Mesenchymal stem cell (in vitro differentiated cells and primary cell): Measurements from ENCODE around the gene RASAL3.
"Not testable (repeated sequence)": the region's sequence is repeated elsewhere in the genome, so short reads cannot be mapped to it uniquely, and the experiment has no call there.

ENCODE experiments used
- DNase-seq: peaks from one replicate; pipeline ENCODE4 v3.0.0-alpha.2; 2013
- H2AFZ ChIP-seq: one replicate; pipeline ENCODE4 v1.6.1; 2013; ENCODE audit warnings: low read depth, mild to moderate bottlenecking, control low read depth, inconsistent platforms, low read length, moderate library complexity
- H2AK5ac ChIP-seq: 2 replicates; pipeline ENCODE4 v1.6.1; 2013; ENCODE audit warnings: low read length, moderate library complexity, mild to moderate bottlenecking, inconsistent platforms; ENCODE audit not compliant: severe bottlenecking
- H2BK120ac ChIP-seq: one replicate; pipeline ENCODE4 v1.6.1; 2013; ENCODE audit warnings: low read depth, mild to moderate bottlenecking, inconsistent platforms, low read length, moderate library complexity
- H2BK12ac ChIP-seq, 2 experiments: one replicate each; pipeline ENCODE4 v1.6.1; 2013; ENCODE audit warnings: inconsistent platforms in 2 of 2, low read length in 2 of 2, mild to moderate bottlenecking in 2 of 2, moderate library complexity in 2 of 2, control low read depth in 1 of 2
- H2BK15ac ChIP-seq: one replicate; pipeline ENCODE4 v1.6.1; 2013; ENCODE audit warnings: mild to moderate bottlenecking, low read depth, inconsistent platforms; ENCODE audit not compliant: poor library complexity, severe bottlenecking
- H2BK5ac ChIP-seq: 2 replicates; pipeline ENCODE4 v1.6.1; 2013; ENCODE audit warnings: low read depth, mild to moderate bottlenecking, low read length, control low read depth, inconsistent platforms; ENCODE audit not compliant: poor library complexity, severe bottlenecking
- H3K14ac ChIP-seq, 2 experiments: one replicate each; pipeline ENCODE4 v1.6.1; 2013; ENCODE audit warnings: inconsistent platforms in 2 of 2, low read length in 2 of 2, control low read depth in 1 of 2, mild to moderate bottlenecking in 1 of 2, moderate library complexity in 1 of 2
- H3K18ac ChIP-seq, 2 experiments: one replicate each; pipeline ENCODE4 v1.6.1; 2013; ENCODE audit warnings: inconsistent platforms in 2 of 2, low read length in 2 of 2, control low read depth in 1 of 2, low read depth in 1 of 2, mild to moderate bottlenecking in 1 of 2
- H3K23ac ChIP-seq, 2 experiments: one replicate each; pipeline ENCODE4 v1.6.1; 2013; ENCODE audit warnings: inconsistent platforms in 2 of 2, low read length in 2 of 2, mild to moderate bottlenecking in 2 of 2, moderate library complexity in 2 of 2, control low read depth in 1 of 2
- H3K27ac ChIP-seq: 2 replicates; pipeline ENCODE4 v1.5.1; 2013; ENCODE audit warnings: mild to moderate bottlenecking, moderate library complexity, low read length, control low read depth, inconsistent platforms; ENCODE audit not compliant: poor library complexity, severe bottlenecking
- H3K27me3 ChIP-seq, 2 experiments: 2 replicates each; pipeline versions ENCODE4 v1.6.1 to v1.7.0; 2013; ENCODE audit warnings: low read length in 2 of 2, mild to moderate bottlenecking in 2 of 2, moderate library complexity in 2 of 2, control low read depth in 1 of 2, inconsistent platforms in 1 of 2; ENCODE audit not compliant: control insufficient read depth in 1 of 2, insufficient read depth in 1 of 2
- H3K36me3 ChIP-seq, 2 experiments: 2 replicates each; pipeline versions ENCODE4 v1.6.1 to v1.7.0; 2013; ENCODE audit warnings: low read length in 2 of 2, control low read depth in 1 of 2, inconsistent platforms in 1 of 2, low read depth in 1 of 2, mild to moderate bottlenecking in 1 of 2; ENCODE audit not compliant: insufficient read depth in 2 of 2, control insufficient read depth in 1 of 2
- H3K4ac ChIP-seq, 2 experiments: one replicate each; pipeline ENCODE4 v1.6.1; 2013; ENCODE audit warnings: inconsistent platforms in 2 of 2, low read length in 2 of 2, mild to moderate bottlenecking in 2 of 2, moderate library complexity in 2 of 2, control low read depth in 1 of 2, low read depth in 1 of 2
- H3K4me1 ChIP-seq: 2 replicates; pipeline ENCODE4 v1.6.1; 2013; ENCODE audit warnings: low read depth, low read length, control low read depth; ENCODE audit not compliant: control insufficient read depth, insufficient read depth
- H3K4me2 ChIP-seq: 2 replicates; pipeline ENCODE4 v1.6.1; 2013; ENCODE audit warnings: low read length, mild to moderate bottlenecking, inconsistent platforms; ENCODE audit not compliant: poor library complexity, severe bottlenecking
- H3K4me3 ChIP-seq, 2 experiments: 2 replicates each; pipeline versions ENCODE4 v1.5.1 to v1.7.0; 2013; ENCODE audit warnings: low read length in 2 of 2, mild to moderate bottlenecking in 2 of 2, control low read depth in 1 of 2, low read depth in 1 of 2; ENCODE audit not compliant: insufficient read depth in 1 of 2
- H3K79me1 ChIP-seq: replicated peaks from 2 replicates; pipeline ENCODE4 v1.6.1; 2013; ENCODE audit warnings: mild to moderate bottlenecking, control low read depth, low read length, inconsistent platforms; ENCODE audit not compliant: poor library complexity, severe bottlenecking
- H3K9ac ChIP-seq: 2 replicates; pipeline ENCODE4 v1.7.0; 2013; ENCODE audit warnings: mild to moderate bottlenecking, low read length, moderate library complexity
- H3K9me3 ChIP-seq: 2 replicates; pipeline ENCODE4 v1.7.0; 2013; ENCODE audit warnings: mild to moderate bottlenecking, low read length; ENCODE audit not compliant: control insufficient read depth
- H4K8ac ChIP-seq: one replicate; pipeline ENCODE4 v1.6.1; 2013; ENCODE audit warnings: inconsistent platforms, mild to moderate bottlenecking, low read length, moderate library complexity
- H4K91ac ChIP-seq: one replicate; pipeline ENCODE4 v1.6.1; 2013; ENCODE audit warnings: mild to moderate bottlenecking, low read length, inconsistent platforms
- WGBS: methylation state at CpG from one replicate; pipeline ENCODE4 v1.1.7; 2013; ENCODE audit warnings: mixed read lengths; 5-methylcytosine and 5-hydroxymethylcytosine counted together

Gene RASAL3

GRCh38 chr19:15417699-15418098 is 46.6 kb downstream of the RASAL3 start:
- peaks cover 10% of the 10 kb centered on the region for H3K4me1 ChIP-seq
- H2BK120ac ChIP-seq, result no peak overlapping the region
- peak overlapping the region; percentile 78 to 91 for H3K4me3 ChIP-seq
- H4K91ac ChIP-seq, result no peak overlapping the region
- no peak overlapping the region for H3K4ac ChIP-seq
- no peak for DNase-seq
- H3K79me1 ChIP-seq, result peaks cover 3% of the 10 kb centered on the region
- peak overlapping the region in 1 of 2 experiments; percentile 41 for H3K14ac ChIP-seq
- peak overlapping the region in 1 of 2 experiments; percentile 89 for H3K18ac ChIP-seq
- H3K9me3 ChIP-seq, result no peaks in the 10 kb centered on the region
- H3K9ac ChIP-seq, result peak overlapping the region; percentile 96
- peaks cover 35% of the 10 kb centered on the region in 2 experiments for H3K36me3 ChIP-seq
- 23% methylated on average over 9 of the region's 9 CpGs for whole genome bisulfite sequencing
- H3K23ac ChIP-seq, result peak overlapping the region in 1 of 2 experiments; percentile 38
- H3K27me3 ChIP-seq, result no peaks in the 10 kb centered on the region
- H4K8ac ChIP-seq, result no peak overlapping the region
- H2BK12ac ChIP-seq, result no peak overlapping the region
- H2AFZ ChIP-seq, result no peak overlapping the region
- H3K27ac ChIP-seq, result peak overlapping the region; percentile 87
- H2BK15ac ChIP-seq, result peak overlapping the region; percentile 0
- H2AK5ac ChIP-seq, result no peak overlapping the region
- peak overlapping the region; percentile 69 for H3K4me2 ChIP-seq
- H2BK5ac ChIP-seq, result no peak overlapping the region

- Histone ChIP-seq H3K4ac (no peak overlapping the region), H3K27ac (no peak overlapping the region), H3K4me2 (no peak overlapping the region), H3K36me3 (peaks cover 27 to 40% of the 10 kb centered on the region in 2 experiments), H3K79me1 (peaks cover 3% of the 10 kb centered on the region), H3K9me3 (no peaks in the 10 kb centered on the region), H3K14ac (no peak overlapping the region), H3K27me3 (no peaks in the 10 kb centered on the region), H2BK15ac (no peak overlapping the region), H3K23ac (no peak overlapping the region), H2BK5ac (no peak overlapping the region), H3K18ac (no peak overlapping the region), H2BK12ac (no peak overlapping the region), H3K9ac (no peak overlapping the region), H4K8ac (no peak overlapping the region), H3K4me3 (no peak overlapping the region), H2AK5ac (no peak overlapping the region), H3K4me1 (peaks cover 12% of the 10 kb centered on the region), H4K91ac (no peak overlapping the region), H2BK120ac (no peak overlapping the region), H2AFZ (no peak overlapping the region)
- 83% methylated on average over 4 of the region's 4 CpGs for WGBS
- DNase-seq, result no peak
Observed at GRCh38 chr19:15412832-15413231, 51.5 kb downstream of the RASAL3 start.

GRCh38 chr19:15411351-15411750 is 53.0 kb downstream of the RASAL3 start:
- H3K14ac ChIP-seq, H3K4me3 ChIP-seq, H3K4ac ChIP-seq, H4K91ac ChIP-seq, H3K18ac ChIP-seq, H2BK5ac ChIP-seq, H2AFZ ChIP-seq, H3K27ac ChIP-seq, H3K79me1 ChIP-seq, H3K27me3 ChIP-seq, H2BK15ac ChIP-seq, H4K8ac ChIP-seq, H3K4me2 ChIP-seq, H2BK12ac ChIP-seq, H3K23ac ChIP-seq, H2AK5ac ChIP-seq, H2BK120ac ChIP-seq, H3K9me3 ChIP-seq: not testable (repeated sequence)
- Histone ChIP-seq H3K9ac (peak overlapping the region; percentile 30), H3K4me1 (peaks cover 10% of the 10 kb centered on the region), H3K36me3 (peaks cover 26 to 48% of the 10 kb centered on the region in 2 experiments)
- WGBS, result 93% methylated on average over 1 of the region's 2 CpGs
- DNase-seq, result peak; percentile 19

GRCh38 chr19:15404780-15405211 is 59.5 kb downstream of the RASAL3 start:
- Histone ChIP-seq H4K8ac (no peak overlapping the region), H3K27ac (peak overlapping the region; percentile 55), H3K4ac (no peak overlapping the region), H3K14ac (no peak overlapping the region), H3K36me3 (peaks cover 51 to 60% of the 10 kb centered on the region in 2 experiments), H3K4me3 (no peak overlapping the region), H3K4me1 (peaks cover 29% of the 10 kb centered on the region), H2BK15ac (no peak overlapping the region), H3K9ac (no peak overlapping the region), H2BK120ac (no peak overlapping the region), H2BK12ac (no peak overlapping the region), H3K4me2 (peak overlapping the region; percentile 1), H3K23ac (no peak overlapping the region), H3K9me3 (no peaks in the 10 kb centered on the region), H2BK5ac (no peak overlapping the region), H4K91ac (no peak overlapping the region), H3K27me3 (no peaks in the 10 kb centered on the region), H3K79me1 (peaks cover 4% of the 10 kb centered on the region), H2AFZ (no peak overlapping the region), H2AK5ac (no peak overlapping the region), H3K18ac (no peak overlapping the region)
- DNase-seq, result peak; percentile 14
- 86% methylated on average over 3 of the region's 3 CpGs for WGBS
